HL-60 (cell line): ENCODE data around the gene SLC6A8.

ENCODE experiments used
- GABPA ChIP-seq: IDR thresholded peaks from 2 replicates; pipeline ENCODE4 v1.6.1; 2012; ENCODE audit warnings: low read depth
- POLR2AphosphoS5 ChIP-seq: IDR thresholded peaks from 2 replicates; pipeline ENCODE4 v1.6.1; 2012; ENCODE audit warnings: low read depth
- SPI1 ChIP-seq: IDR thresholded peaks from 2 replicates; pipeline ENCODE4 v1.6.1; 2012; ENCODE audit warnings: low read depth, mild to moderate bottlenecking, borderline replicate concordance
- TF ChIP-seq, protein P1 (sequence below): IDR thresholded peaks from one replicate; pipeline ENCODE4 v1.5.1; 2011; ENCODE audit warnings: low read length, control low read depth, inconsistent platforms; ENCODE audit not compliant: insufficient read depth
- TF ChIP-seq, protein P2 (sequence below): IDR thresholded peaks from 2 replicates; pipeline ENCODE4 v1.6.1; 2012; ENCODE audit warnings: low read depth; ENCODE audit not compliant: insufficient replicate concordance

DNA sequence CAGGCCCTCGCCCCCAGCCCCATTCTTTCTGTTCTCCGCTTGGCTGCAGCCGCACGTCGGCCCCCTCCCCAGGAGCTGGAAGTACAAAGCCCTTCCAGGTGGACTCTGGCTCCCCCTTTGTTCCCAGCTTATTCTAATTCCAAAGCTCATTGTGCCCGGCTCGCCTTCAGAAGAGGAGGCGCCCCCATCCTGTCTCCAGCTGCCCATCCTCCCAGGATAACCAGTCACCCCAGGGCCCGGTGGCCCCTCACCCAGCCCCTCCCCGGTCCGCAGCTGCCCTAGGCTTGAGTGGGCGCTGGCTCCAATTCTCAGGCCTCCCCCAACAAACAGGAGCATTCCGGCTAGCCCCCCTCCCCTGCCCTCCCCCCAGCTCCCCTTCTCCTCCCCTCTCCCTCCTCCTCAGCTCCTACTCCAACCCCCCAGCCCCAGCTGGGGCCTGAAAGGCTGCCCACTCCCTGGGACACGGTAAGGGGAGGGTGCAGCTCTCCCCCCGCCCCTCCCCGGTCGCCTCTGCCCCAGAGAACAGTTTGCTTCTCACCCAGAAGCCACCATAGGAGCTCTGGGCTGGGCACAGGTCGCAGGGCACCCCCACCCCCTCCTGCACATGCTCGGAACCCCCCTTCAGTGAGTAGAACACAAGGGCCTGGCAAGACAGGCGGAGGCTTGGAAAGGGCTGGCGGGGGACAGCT is 3.1 kb upstream of the SLC6A8 start:
- TF ChIP-seq, protein P1, sequence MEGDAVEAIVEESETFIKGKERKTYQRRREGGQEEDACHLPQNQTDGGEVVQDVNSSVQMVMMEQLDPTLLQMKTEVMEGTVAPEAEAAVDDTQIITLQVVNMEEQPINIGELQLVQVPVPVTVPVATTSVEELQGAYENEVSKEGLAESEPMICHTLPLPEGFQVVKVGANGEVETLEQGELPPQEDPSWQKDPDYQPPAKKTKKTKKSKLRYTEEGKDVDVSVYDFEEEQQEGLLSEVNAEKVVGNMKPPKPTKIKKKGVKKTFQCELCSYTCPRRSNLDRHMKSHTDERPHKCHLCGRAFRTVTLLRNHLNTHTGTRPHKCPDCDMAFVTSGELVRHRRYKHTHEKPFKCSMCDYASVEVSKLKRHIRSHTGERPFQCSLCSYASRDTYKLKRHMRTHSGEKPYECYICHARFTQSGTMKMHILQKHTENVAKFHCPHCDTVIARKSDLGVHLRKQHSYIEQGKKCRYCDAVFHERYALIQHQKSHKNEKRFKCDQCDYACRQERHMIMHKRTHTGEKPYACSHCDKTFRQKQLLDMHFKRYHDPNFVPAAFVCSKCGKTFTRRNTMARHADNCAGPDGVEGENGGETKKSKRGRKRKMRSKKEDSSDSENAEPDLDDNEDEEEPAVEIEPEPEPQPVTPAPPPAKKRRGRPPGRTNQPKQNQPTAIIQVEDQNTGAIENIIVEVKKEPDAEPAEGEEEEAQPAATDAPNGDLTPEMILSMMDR, result no peak
- TF ChIP-seq POLR2AphosphoS5 (no peak), SPI1 (no peak), GABPA (no peak)
- TF ChIP-seq, protein P2, sequence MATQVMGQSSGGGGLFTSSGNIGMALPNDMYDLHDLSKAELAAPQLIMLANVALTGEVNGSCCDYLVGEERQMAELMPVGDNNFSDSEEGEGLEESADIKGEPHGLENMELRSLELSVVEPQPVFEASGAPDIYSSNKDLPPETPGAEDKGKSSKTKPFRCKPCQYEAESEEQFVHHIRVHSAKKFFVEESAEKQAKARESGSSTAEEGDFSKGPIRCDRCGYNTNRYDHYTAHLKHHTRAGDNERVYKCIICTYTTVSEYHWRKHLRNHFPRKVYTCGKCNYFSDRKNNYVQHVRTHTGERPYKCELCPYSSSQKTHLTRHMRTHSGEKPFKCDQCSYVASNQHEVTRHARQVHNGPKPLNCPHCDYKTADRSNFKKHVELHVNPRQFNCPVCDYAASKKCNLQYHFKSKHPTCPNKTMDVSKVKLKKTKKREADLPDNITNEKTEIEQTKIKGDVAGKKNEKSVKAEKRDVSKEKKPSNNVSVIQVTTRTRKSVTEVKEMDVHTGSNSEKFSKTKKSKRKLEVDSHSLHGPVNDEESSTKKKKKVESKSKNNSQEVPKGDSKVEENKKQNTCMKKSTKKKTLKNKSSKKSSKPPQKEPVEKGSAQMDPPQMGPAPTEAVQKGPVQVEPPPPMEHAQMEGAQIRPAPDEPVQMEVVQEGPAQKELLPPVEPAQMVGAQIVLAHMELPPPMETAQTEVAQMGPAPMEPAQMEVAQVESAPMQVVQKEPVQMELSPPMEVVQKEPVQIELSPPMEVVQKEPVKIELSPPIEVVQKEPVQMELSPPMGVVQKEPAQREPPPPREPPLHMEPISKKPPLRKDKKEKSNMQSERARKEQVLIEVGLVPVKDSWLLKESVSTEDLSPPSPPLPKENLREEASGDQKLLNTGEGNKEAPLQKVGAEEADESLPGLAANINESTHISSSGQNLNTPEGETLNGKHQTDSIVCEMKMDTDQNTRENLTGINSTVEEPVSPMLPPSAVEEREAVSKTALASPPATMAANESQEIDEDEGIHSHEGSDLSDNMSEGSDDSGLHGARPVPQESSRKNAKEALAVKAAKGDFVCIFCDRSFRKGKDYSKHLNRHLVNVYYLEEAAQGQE, result no peak
